Hepatocyte (in vitro differentiated cells): ENCODE measurements around the gene PPM1G. TPM values are rescaled to one million over a fixed set of nuclear protein-coding genes. Genes with fewer than 3 reads are reported as not detected.
A peak's percentile ranks its signal among the peaks of the same experiment; 100 is the strongest.

Experiments
- DNase-seq: peaks from one replicate; pipeline ENCODE4 v3.0.0-alpha.2; 2016; ENCODE audit warnings: low spot score
- H2AFZ ChIP-seq: fragments of 200-600 bp; sonication (generic); 2 replicates; pipeline ENCODE4 v1.6.0; 2016; ENCODE audit warnings: antibody characterized with exemption, mild to moderate bottlenecking
- H3K27ac ChIP-seq: fragments of 200-600 bp; sonication (generic); 2 replicates; pipeline ENCODE4 v1.5.1; 2016; ENCODE audit warnings: mild to moderate bottlenecking
- H3K27me3 ChIP-seq: fragments of 200-600 bp; sonication (generic); 2 replicates; pipeline ENCODE4 v1.6.1; 2016
- H3K36me3 ChIP-seq: fragments of 200-600 bp; sonication (generic); replicated peaks from 2 replicates; pipeline ENCODE4 v1.5.1; 2016; ENCODE audit warnings: low read depth; ENCODE audit not compliant: insufficient read depth
- H3K4me1 ChIP-seq: fragments of 200-600 bp; sonication (generic); 2 replicates; pipeline ENCODE4 v1.5.1; 2016; ENCODE audit warnings: mild to moderate bottlenecking, moderate library complexity; ENCODE audit not compliant: insufficient read depth
- H3K4me2 ChIP-seq: fragments of 200-600 bp; sonication (generic); 2 replicates; pipeline ENCODE4 v1.6.0; 2016
- H3K4me3 ChIP-seq: fragments of 200-600 bp; sonication (generic); 2 replicates; pipeline ENCODE4 v1.5.1; 2016; ENCODE audit warnings: mild to moderate bottlenecking
- H3K79me2 ChIP-seq: fragments of 200-600 bp; sonication (generic); 2 replicates; pipeline ENCODE4 v1.6.0; 2017; ENCODE audit warnings: mild to moderate bottlenecking
- H3K9me2 ChIP-seq: fragments of 200-600 bp; sonication (generic); replicated peaks from 2 replicates; pipeline ENCODE4 v1.6.0; 2017; ENCODE audit warnings: mild to moderate bottlenecking; ENCODE audit not compliant: insufficient read depth
- H3K9me3 ChIP-seq: fragments of 200-600 bp; sonication (generic); 2 replicates; pipeline ENCODE4 v1.5.1; 2016; ENCODE audit warnings: low read depth, mild to moderate bottlenecking
- H4K20me1 ChIP-seq: fragments of 200-600 bp; sonication (generic); 2 replicates; pipeline ENCODE4 v1.6.0; 2016; ENCODE audit warnings: mild to moderate bottlenecking; ENCODE audit not compliant: insufficient read depth, poor library complexity, severe bottlenecking
- CTCF ChIP-seq: fragments of 200-600 bp; sonication (generic); IDR thresholded peaks from 2 replicates; pipeline ENCODE4 v1.5.1; 2016; ENCODE audit warnings: antibody characterized with exemption, mild to moderate bottlenecking; ENCODE audit not compliant: poor library complexity
- EZH2 ChIP-seq: fragments of 200-600 bp; sonication (generic); IDR thresholded peaks from 2 replicates; pipeline ENCODE4 v1.6.1; 2016; ENCODE audit warnings: antibody characterized with exemption, mild to moderate bottlenecking, borderline replicate concordance
- EZH2phosphoT487 ChIP-seq: fragments of 200-600 bp; sonication (generic); IDR thresholded peaks from one replicate; pipeline ENCODE4 v1.6.1; 2018; ENCODE audit warnings: antibody characterized with exemption, mild to moderate bottlenecking, low read depth, moderate library complexity; ENCODE audit not compliant: unreplicated experiment, severe bottlenecking
- WGBS: methylation state at CpG from one replicate; pipeline ENCODE4 v1.1.6; 2016; ENCODE audit warnings: low lambda C conversion rate; ENCODE audit errors: missing lambda C conversion rate; 5-methylcytosine and 5-hydroxymethylcytosine counted together
- polyA plus RNA-seq: library from polyadenylated mRNA; unstranded; fragments of >200 nt; fragmentation: Nextera tagmentation; extraction: Ambion mirVana; gene quantifications from 2 replicates; pipeline ENCODE4 v1.2.1, GENCODE V29; 2016
- total RNA-seq: library from RNA; depleted of rRNA; stranded (reverse); fragments of >200 nt; gene quantifications from 2 replicates; pipeline ENCODE4 v1.2.3, GENCODE V29; 2014

PPM1G gene
- total RNA-seq (60.6 and 64.9 TPM in 2 replicates), polyA plus RNA-seq (65.7 and 71.0 TPM in 2 replicates)

- H3K9me3 ChIP-seq: no peaks in the 10 kb centered on the region
- peak within 1 kb of the TSS; percentile 84 for H3K4me2 ChIP-seq
- H4K20me1 ChIP-seq: peaks cover 3% of the 10 kb centered on the region
- peak; percentile 98 for DNase-seq
- TF ChIP-seq EZH2phosphoT487 (no peak), EZH2 (no peak), CTCF (no peak)
- H3K4me3 ChIP-seq: peak within 1 kb of the TSS; percentile 83
- 3% methylated on average over 69 of the region's 82 CpGs for WGBS
- peak within 1 kb of the TSS; percentile 85 for H2AFZ ChIP-seq
- H3K79me2 ChIP-seq: peaks cover 46% of the 10 kb centered on the region
- H3K9me2 ChIP-seq: no peaks in the 10 kb centered on the region
- H3K27me3 ChIP-seq: no peaks in the 10 kb centered on the region
- H3K27ac ChIP-seq: peak within 1 kb of the TSS; percentile 90
- no peaks in the 10 kb centered on the region for H3K36me3 ChIP-seq
- H3K4me1 ChIP-seq: peaks cover 3% of the 10 kb centered on the region
Observed at GRCh38 chr2:27409321-27410073, at the start of gene PPM1G. TSS of gene PPM1G (minus strand) at chr2:27409591. CDS start at chr2:27409422, 169 bp downstream.

GRCh38 chr2:27453968-27454367 is 44.6 kb upstream of the PPM1G start:
- Histone ChIP-seq H3K9me2 (no peaks in the 10 kb centered on the region), H3K79me2 (no peaks in the 10 kb centered on the region), H3K4me3 (no peak overlapping the region), H3K27me3 (no peaks in the 10 kb centered on the region), H3K4me2 (no peak overlapping the region), H3K36me3 (no peaks in the 10 kb centered on the region), H4K20me1 (no peaks in the 10 kb centered on the region), H3K27ac (no peak overlapping the region), H2AFZ (no peak overlapping the region), H3K4me1 (no peaks in the 10 kb centered on the region), H3K9me3 (no peaks in the 10 kb centered on the region)
- no peak for TF ChIP-seq CTCF
- no peak for TF ChIP-seq EZH2
- no peak for TF ChIP-seq EZH2phosphoT487
- WGBS: 91% methylated on average over 7 of the region's 7 CpGs
- DNase-seq: no peak

- H3K9me3 ChIP-seq: no peaks in the 10 kb centered on the region
- DNase-seq: no peak
- H3K4me2 ChIP-seq: no peak overlapping the region
- no peak overlapping the region for H3K4me3 ChIP-seq
- no peaks in the 10 kb centered on the region for H3K79me2 ChIP-seq
- H3K4me1 ChIP-seq: no peaks in the 10 kb centered on the region
- H3K9me2 ChIP-seq: no peaks in the 10 kb centered on the region
- WGBS: 100% methylated on average over 1 of the region's 1 CpG
- no peak overlapping the region for H3K27ac ChIP-seq
- H2AFZ ChIP-seq: no peak overlapping the region
- no peaks in the 10 kb centered on the region for H3K27me3 ChIP-seq
- no peak for TF ChIP-seq EZH2phosphoT487
- TF ChIP-seq EZH2: no peak
- no peak for TF ChIP-seq CTCF
- no peaks in the 10 kb centered on the region for H4K20me1 ChIP-seq
- H3K36me3 ChIP-seq: no peaks in the 10 kb centered on the region
Observed at GRCh38 chr2:27451095-27451494, 41.7 kb upstream of the PPM1G start.
